GM12891 (cell line): ENCODE results near the gene RIN3.

Experiments used
- POLR2A ChIP-seq: IDR thresholded peaks from 2 replicates; pipeline ENCODE4 v1.6.1; 2011; ENCODE audit warnings: low read depth, low read length, control low read depth
- POLR2AphosphoS5 ChIP-seq: IDR thresholded peaks from 2 replicates; pipeline ENCODE4 v1.6.1; 2011; ENCODE audit warnings: low read depth, low read length, control low read depth

GRCh38 chr14:92675976-92676375 is 162.4 kb downstream of the RIN3 start:
- TF ChIP-seq POLR2A (no peak), POLR2AphosphoS5 (no peak)
